ENCODE data around the gene NRXN3. TPM values are rescaled to one million over a fixed set of nuclear protein-coding genes. Genes with fewer than 3 reads are reported as not detected.
A peak's percentile ranks its signal among the peaks of the same experiment; 100 is the strongest.

The NRXN3 gene
- total RNA-seq, 1 donor from 2014 or later = 18.0 TPM

DNA sequence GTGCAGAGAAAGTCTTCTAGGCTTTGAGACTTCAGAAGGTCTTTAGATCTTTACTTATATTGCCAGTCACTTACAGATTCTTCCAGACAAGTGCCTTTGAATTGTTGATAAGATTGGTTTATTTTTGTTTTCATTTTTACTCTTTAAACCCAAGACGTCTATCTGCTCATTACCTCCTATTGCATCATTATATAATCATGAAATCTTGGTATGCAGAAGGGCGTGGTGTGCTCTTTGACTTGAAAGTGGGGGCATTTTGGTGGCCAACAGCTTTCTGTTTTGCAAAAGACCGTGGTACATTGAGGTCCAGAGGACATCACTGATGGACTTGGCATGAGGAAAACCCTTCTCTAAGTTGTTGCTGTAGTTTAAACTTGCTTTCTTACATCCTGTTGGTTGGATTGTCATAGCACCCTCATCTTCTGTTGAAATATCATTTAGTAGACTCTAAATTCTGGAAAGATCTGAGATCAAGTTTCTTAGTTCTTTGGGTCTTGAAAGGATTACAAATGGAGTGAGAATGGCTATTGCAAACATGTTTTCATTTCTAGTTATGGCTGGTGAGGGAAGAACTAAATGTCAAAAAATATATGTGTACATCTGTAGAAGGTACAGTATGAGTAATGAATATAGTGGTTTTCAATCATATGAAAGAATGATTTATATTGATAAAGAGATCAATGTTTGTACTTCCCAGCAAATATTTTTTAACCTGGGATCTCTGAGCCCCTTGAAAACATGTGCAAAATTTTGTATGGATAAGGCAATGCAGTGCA lies 441.8 kb downstream of the NRXN3 start:
- Mint-ChIP-seq H3K27me3 (ENCODE audit: low read depth, unreplicated experiment) (no peaks in the 10 kb centered on the region), H3K27ac (ENCODE audit: unreplicated experiment) (no peak overlapping the region), H3K36me3 (ENCODE audit: low read depth, unreplicated experiment) (no peaks in the 10 kb centered on the region), H3K9me3 (ENCODE audit: unreplicated experiment) (no peaks in the 10 kb centered on the region), H3K4me3 (ENCODE audit: unreplicated experiment) (no peak overlapping the region), H3K4me1 (ENCODE audit: low read depth, unreplicated experiment) (peaks cover 10% of the 10 kb centered on the region)
- Histone ChIP-seq H3K4me1 (ENCODE audit: insufficient read depth, low read length) (peaks cover 3% of the 10 kb centered on the region), H2AFZ (ENCODE audit: low read depth, low read length) (no peak overlapping the region), H3K36me3 (ENCODE audit: insufficient read depth, low read length) (no peaks in the 10 kb centered on the region), H3K79me2 (ENCODE audit: insufficient read depth, low read length) (no peaks in the 10 kb centered on the region), H3K4me3 (ENCODE audit: insufficient read depth, low read depth, low read length) (no peak overlapping the region), H3K9ac (ENCODE audit: low read length) (no peak overlapping the region), H3K9me3 (ENCODE audit: insufficient read depth, low read depth, low read length) (no peaks in the 10 kb centered on the region), H3K27me3 (ENCODE audit: insufficient read depth, low read length) (no peaks in the 10 kb centered on the region), H4K20me1 (ENCODE audit: insufficient read depth, low read length) (no peaks in the 10 kb centered on the region), H3K4me2 (ENCODE audit: low read length) (no peak overlapping the region), H3K27ac (ENCODE audit: low read depth, low read length) (no peak overlapping the region)
- TF ChIP-seq CTCF (IDR thresholded peaks at IDR 0.05; ENCODE audit: insufficient read depth, low read depth, low read length) (no peak), EZH2 (IDR thresholded peaks at IDR 0.05; ENCODE audit: insufficient read depth, low read length) (no peak)
- DNase-seq (ENCODE audit: low read depth) = no peak
- no peak for FAIRE-seq

DNA sequence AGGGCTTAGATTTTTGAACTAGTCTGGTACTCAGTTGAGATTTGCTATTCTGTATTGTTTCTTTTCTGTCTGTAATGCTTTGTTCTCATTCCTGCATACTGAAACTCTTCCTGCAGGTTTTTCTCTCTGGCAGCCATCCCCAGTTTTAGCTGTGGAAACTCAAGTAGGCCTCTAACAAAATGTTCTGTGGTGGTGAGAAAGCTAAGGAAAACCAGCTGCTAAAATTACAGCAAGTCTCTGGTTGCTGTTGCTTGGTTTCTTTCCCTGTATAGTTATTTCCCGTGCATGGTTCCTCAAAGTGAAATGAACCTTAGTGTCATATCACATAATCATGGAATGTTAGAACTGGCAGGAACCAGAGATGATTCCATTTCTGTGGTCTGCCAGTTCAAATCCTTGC lies 442.5 kb downstream of the NRXN3 start:
- DNase-seq (ENCODE audit: low read depth) (peak; percentile 3), FAIRE-seq (no peak)
- no peaks in the 10 kb centered on the region for H3K27me3 ChIP-seq (ENCODE audit: insufficient read depth, low read length)
- no peaks in the 10 kb centered on the region for H3K4me1 ChIP-seq (ENCODE audit: insufficient read depth, low read length)
- Mint-ChIP-seq H3K27me3 (ENCODE audit: low read depth, unreplicated experiment) (no peaks in the 10 kb centered on the region), H3K36me3 (ENCODE audit: low read depth, unreplicated experiment) (no peaks in the 10 kb centered on the region), H3K9me3 (ENCODE audit: unreplicated experiment) (no peaks in the 10 kb centered on the region), H3K4me1 (ENCODE audit: low read depth, unreplicated experiment) (peaks cover 6% of the 10 kb centered on the region), H3K27ac (ENCODE audit: unreplicated experiment) (no peak overlapping the region), H3K4me3 (ENCODE audit: unreplicated experiment) (no peak overlapping the region)
- H3K4me2 ChIP-seq (ENCODE audit: low read length) = no peak overlapping the region
- no peaks in the 10 kb centered on the region for H3K36me3 ChIP-seq (ENCODE audit: insufficient read depth, low read length)
- H3K9ac ChIP-seq (ENCODE audit: low read length) = no peak overlapping the region
- TF ChIP-seq CTCF (IDR thresholded peaks at IDR 0.05; ENCODE audit: insufficient read depth, low read depth, low read length) (no peak), EZH2 (IDR thresholded peaks at IDR 0.05; ENCODE audit: insufficient read depth, low read length) (no peak)
- no peak overlapping the region for H2AFZ ChIP-seq (ENCODE audit: low read depth, low read length)
- no peaks in the 10 kb centered on the region for H3K79me2 ChIP-seq (ENCODE audit: insufficient read depth, low read length)
- no peak overlapping the region for H3K27ac ChIP-seq (ENCODE audit: low read depth, low read length)
- H3K4me3 ChIP-seq (ENCODE audit: insufficient read depth, low read depth, low read length) = no peak overlapping the region
- no peaks in the 10 kb centered on the region for H4K20me1 ChIP-seq (ENCODE audit: insufficient read depth, low read length)
- H3K9me3 ChIP-seq (ENCODE audit: insufficient read depth, low read depth, low read length) = no peaks in the 10 kb centered on the region

DNA sequence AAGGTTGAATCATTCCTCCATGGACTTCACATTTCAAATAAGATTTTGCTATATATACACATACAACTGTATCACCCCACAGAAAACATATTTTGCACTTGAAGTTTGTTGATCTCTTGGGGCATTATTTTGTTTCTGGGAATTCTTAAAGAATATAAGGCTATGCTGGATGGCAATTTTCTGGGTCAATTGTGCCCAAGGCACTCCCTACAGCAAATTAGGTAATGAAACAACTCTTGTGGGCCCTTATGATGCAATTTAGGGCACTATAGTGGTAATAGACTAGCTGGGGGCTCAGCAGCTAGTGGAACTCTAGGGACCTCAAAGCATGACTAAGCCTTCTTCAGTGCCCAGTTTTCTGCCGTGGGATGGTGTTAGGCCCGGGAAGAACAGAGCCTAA lies 444.4 kb downstream of the NRXN3 start:
- no peak overlapping the region for H3K4me3 ChIP-seq (ENCODE audit: insufficient read depth, low read depth, low read length)
- no peak overlapping the region for H2AFZ ChIP-seq (ENCODE audit: low read depth, low read length)
- Mint-ChIP-seq H3K4me1 (ENCODE audit: low read depth, unreplicated experiment) (peaks cover 4% of the 10 kb centered on the region), H3K4me3 (ENCODE audit: unreplicated experiment) (no peak overlapping the region), H3K27ac (ENCODE audit: unreplicated experiment) (no peak overlapping the region), H3K27me3 (ENCODE audit: low read depth, unreplicated experiment) (no peaks in the 10 kb centered on the region), H3K36me3 (ENCODE audit: low read depth, unreplicated experiment) (no peaks in the 10 kb centered on the region), H3K9me3 (ENCODE audit: unreplicated experiment) (no peaks in the 10 kb centered on the region)
- DNase-seq (ENCODE audit: low read depth) (no peak), FAIRE-seq (no peak)
- no peak overlapping the region for H3K4me2 ChIP-seq (ENCODE audit: low read length)
- no peaks in the 10 kb centered on the region for H3K36me3 ChIP-seq (ENCODE audit: insufficient read depth, low read length)
- no peak overlapping the region for H3K9ac ChIP-seq (ENCODE audit: low read length)
- no peaks in the 10 kb centered on the region for H3K27me3 ChIP-seq (ENCODE audit: insufficient read depth, low read length)
- H3K27ac ChIP-seq (ENCODE audit: low read depth, low read length) = no peak overlapping the region
- TF ChIP-seq EZH2 (IDR thresholded peaks at IDR 0.05; ENCODE audit: insufficient read depth, low read length) (no peak), CTCF (IDR thresholded peaks at IDR 0.05; ENCODE audit: insufficient read depth, low read depth, low read length) (no peak)
- H3K4me1 ChIP-seq (ENCODE audit: insufficient read depth, low read length) = no peaks in the 10 kb centered on the region
- no peaks in the 10 kb centered on the region for H4K20me1 ChIP-seq (ENCODE audit: insufficient read depth, low read length)
- no peaks in the 10 kb centered on the region for H3K9me3 ChIP-seq (ENCODE audit: insufficient read depth, low read depth, low read length)
- H3K79me2 ChIP-seq (ENCODE audit: insufficient read depth, low read length) = no peaks in the 10 kb centered on the region

Measured in astrocyte (in vitro differentiated cells and primary cell).